ENCODE measurements around the gene TAS2R8. TPM values are rescaled to one million over a fixed set of nuclear protein-coding genes. Genes with fewer than 3 reads are reported as not detected.

The TAS2R8 gene
- total RNA-seq, 4 donors from 2014 or later, result not detected

GRCh38 chr12:10824957-10825356 lies 17.9 kb upstream of the TAS2R8 start:
- H3K4me3 ChIP-seq, result no peak overlapping the region
- H3K27me3 ChIP-seq, result no peaks in the 10 kb centered on the region
- H3K9me3 ChIP-seq, result no peaks in the 10 kb centered on the region
- intact Hi-C loops (cut with DNase I), result no loop called here
- DNase-seq, result no peak
- WGBS, 2 donors, result 77 to 90% methylated on average over 3 of the region's 3 CpGs
- H3K4me1 ChIP-seq, result no peaks in the 10 kb centered on the region
- TF ChIP-seq POLR2A (IDR thresholded peaks at IDR 0.05), result no peak
- no peak for TF ChIP-seq CTCF (IDR thresholded peaks at IDR 0.05)
- H3K27ac ChIP-seq, result no peak overlapping the region
- H3K36me3 ChIP-seq, result no peaks in the 10 kb centered on the region

DNA sequence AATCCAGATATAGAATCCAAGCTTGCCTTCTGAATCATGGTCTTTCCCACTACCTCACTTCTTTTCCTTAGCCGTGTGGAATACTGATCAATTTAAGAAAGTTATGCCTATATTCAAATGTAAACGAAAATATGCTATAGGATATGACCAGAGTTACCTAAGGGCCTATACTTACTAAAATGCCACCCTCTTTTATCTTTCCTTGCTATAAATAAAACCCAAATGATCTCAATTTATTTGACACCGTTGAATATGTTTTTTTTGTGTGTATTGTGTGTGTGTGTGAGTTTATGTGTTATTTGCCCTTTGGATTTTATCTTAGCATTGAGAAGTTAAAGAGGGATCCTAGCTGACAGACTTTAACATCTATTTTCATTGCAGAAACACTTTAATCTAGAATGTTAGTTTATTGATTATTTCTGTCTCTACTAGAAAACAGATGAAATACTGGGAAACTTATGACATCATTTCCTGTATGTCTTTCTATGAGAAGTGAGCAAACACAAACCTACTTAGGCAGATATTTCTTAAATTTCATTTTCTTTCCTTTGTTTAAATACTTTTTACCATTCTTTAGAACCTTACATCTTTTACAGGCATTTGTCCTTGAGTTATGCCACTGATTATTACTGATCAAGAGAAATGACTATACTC lies 4.9 kb upstream of the TAS2R8 start:
- H3K27me3 ChIP-seq, result no peaks in the 10 kb centered on the region
- no peak for DNase-seq
- no peaks in the 10 kb centered on the region for H3K9me3 ChIP-seq
- no peak overlapping the region for H3K4me3 ChIP-seq
- no peaks in the 10 kb centered on the region for H3K36me3 ChIP-seq
- H3K27ac ChIP-seq, result no peak overlapping the region
- 64 to 76% methylated on average over 3 of the region's 3 CpGs for WGBS, 2 donors
- H3K4me1 ChIP-seq, result no peaks in the 10 kb centered on the region
- TF ChIP-seq CTCF (IDR thresholded peaks at IDR 0.05), result no peak
- intact Hi-C loops (cut with DNase I), result no loop called here

GRCh38 chr12:10810068-10810467 lies 3.0 kb upstream of the TAS2R8 start, which contains the start of gene TAS2R9:
Gene TAS2R9 (minus strand): TSS chr12:10810168. CDS start chr12:10810075, 93 bp downstream.
- no peak for TF ChIP-seq CTCF (IDR thresholded peaks at IDR 0.05)
- TF ChIP-seq POLR2A (IDR thresholded peaks at IDR 0.05), result no peak
- Histone ChIP-seq H3K36me3 (no peaks in the 10 kb centered on the region), H3K9me3 (no peaks in the 10 kb centered on the region), H3K4me3 (no peak within 1 kb of the TSS), H3K27ac (no peak within 1 kb of the TSS), H3K27me3 (no peaks in the 10 kb centered on the region), H3K4me1 (no peaks in the 10 kb centered on the region)
- intact Hi-C loops (cut with DNase I), result no loop called here
- no peak for DNase-seq

DNA sequence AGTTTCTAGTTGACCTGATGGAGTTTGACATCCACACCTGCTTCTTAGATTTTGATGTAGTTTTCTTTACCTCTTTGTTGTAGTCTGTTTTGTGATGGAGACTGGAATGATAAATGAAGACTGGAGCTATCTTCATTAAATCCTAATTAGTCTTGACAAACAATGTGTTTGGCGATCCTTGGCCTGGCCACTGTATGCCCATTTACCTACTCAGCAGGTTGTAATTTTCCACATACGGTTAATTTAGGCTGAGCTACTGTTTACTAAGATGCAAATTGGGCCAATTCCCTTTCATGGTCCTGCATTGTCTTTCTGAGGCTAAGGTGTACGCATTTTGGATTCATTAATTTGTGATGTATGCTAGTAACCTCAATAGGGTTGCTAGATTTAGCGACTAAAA lies 4.5 kb downstream of the TAS2R8 start, which contains the start of gene TAS2R7:
TAS2R7 (minus strand) TSS at position 41 of the 400 bp plus-strand sequence. CDS start 57 bp downstream, outside the sequence.
- Histone ChIP-seq H3K4me1 (no peaks in the 10 kb centered on the region), H3K27me3 (no peaks in the 10 kb centered on the region), H3K27ac (no peak within 1 kb of the TSS), H3K36me3 (no peaks in the 10 kb centered on the region), H3K4me3 (no peak within 1 kb of the TSS), H3K9me3 (no peaks in the 10 kb centered on the region)
- TF ChIP-seq CTCF (IDR thresholded peaks at IDR 0.05) (no peak), POLR2A (IDR thresholded peaks at IDR 0.05) (no peak)
- no peak for DNase-seq
- intact Hi-C loops (cut with DNase I), result no loop called here
- 46% methylated on average over 4 of the region's 4 CpGs for WGBS, 2 donors

DNA sequence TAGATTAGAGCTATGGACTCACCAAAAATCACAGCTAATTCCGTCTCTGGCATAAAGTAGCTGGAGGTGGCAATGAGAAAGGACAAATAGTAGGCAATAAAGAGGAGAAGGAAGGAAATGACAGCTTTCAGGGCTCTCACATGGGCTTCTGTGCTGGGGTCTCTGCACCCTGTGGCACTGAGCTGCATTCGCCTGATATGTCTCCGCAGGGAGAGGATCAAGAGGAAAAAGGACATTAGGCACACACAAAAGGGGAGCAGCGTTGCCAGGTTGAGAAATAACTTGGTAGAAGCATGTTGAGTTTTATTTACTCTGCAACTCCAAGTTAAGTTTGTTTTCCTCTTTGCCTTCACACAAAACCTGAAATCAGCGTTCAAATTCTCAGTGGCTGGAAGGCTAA lies 5.3 kb downstream of the TAS2R8 start:
- no peak for TF ChIP-seq POLR2A (IDR thresholded peaks at IDR 0.05)
- no peak for TF ChIP-seq CTCF (IDR thresholded peaks at IDR 0.05)
- Histone ChIP-seq H3K27ac (no peak overlapping the region), H3K27me3 (no peaks in the 10 kb centered on the region), H3K4me1 (no peaks in the 10 kb centered on the region), H3K36me3 (no peaks in the 10 kb centered on the region), H3K9me3 (no peaks in the 10 kb centered on the region), H3K4me3 (no peak overlapping the region)
- no peak for DNase-seq
- 42 to 48% methylated on average over 5 of the region's 5 CpGs for WGBS, 2 donors
- intact Hi-C loops (cut with DNase I), result no loop called here

Measured in esophagus squamous epithelium (tissue), 5 donors.